Lower leg skin (tissue), 4 donors: ENCODE results near the gene DRD1. TPM values are rescaled to one million over a fixed set of nuclear protein-coding genes. Genes with fewer than 3 reads are reported as not detected.
"Not testable (repeated sequence)": the region's sequence is repeated elsewhere in the genome, so short reads cannot be mapped to it uniquely, and the experiment has no call there.

Source experiments
- DNase-seq, 2 donors: peaks; one replicate each; pipeline ENCODE4 v3.0.0-alpha.2; 2019; ENCODE audit warnings: low spot score in 2 of 2
- H3K4me3 ChIP-seq: fragments of 200-600 bp; sonication (generic); 2 replicates; pipeline ENCODE4 v1.5.1; 2017; ENCODE audit warnings: mild to moderate bottlenecking, low read depth; ENCODE audit not compliant: poor library complexity, severe bottlenecking
- CTCF ChIP-seq, 3 donors: fragments of 450-650 bp; IDR thresholded peaks; one replicate each; pipeline ENCODE4 v1.5.1; 2016; ENCODE audit warnings: antibody characterized with exemption in 3 of 3, mild to moderate bottlenecking in 3 of 3, moderate library complexity in 2 of 3
- POLR2A ChIP-seq, 2 donors: fragments of 450-650 bp; IDR thresholded peaks; one replicate each; pipeline ENCODE4 v1.6.1; 2016 to 2017; ENCODE audit warnings: antibody characterized with exemption in 2 of 2, mild to moderate bottlenecking in 1 of 2, moderate library complexity in 1 of 2
- WGBS, 2 donors: methylation state at CpG; one replicate each; pipeline ENCODE4 v1.1.5; 2018; 5-methylcytosine and 5-hydroxymethylcytosine counted together
- intact Hi-C: fragments of 100-400 bp; cut with DNase I; formaldehyde crosslinking; loops from one replicate; pipeline ENCODE4 v1.15.0; 2023; ENCODE audit warnings: low total_unique reads
- total RNA-seq, 4 donors: library from RNA; depleted of rRNA; stranded (reverse); fragments of >200 nt; gene quantifications; one replicate each; pipeline ENCODE4 v1.1.0, GENCODE V29; 2016

The DRD1 gene
- total RNA-seq, 4 donors from 2014 or later = 0.06 to 0.23 (median 0.15) TPM; not detected in 1

GRCh38 chr5:175463641-175464040, 19.7 kb upstream of the DRD1 start:
- H3K4me3 ChIP-seq = no peak overlapping the region
- TF ChIP-seq CTCF (IDR thresholded peaks at IDR 0.05) (no peak), POLR2A (IDR thresholded peaks at IDR 0.05) (no peak)
- 83 to 86% methylated on average over 3 of the region's 3 CpGs for WGBS, 2 donors
- intact Hi-C loops = no loop called here
- DNase-seq = no peak

GRCh38 chr5:175461370-175461769, 17.4 kb upstream of the DRD1 start:
- no peak for DNase-seq
- TF ChIP-seq POLR2A (IDR thresholded peaks at IDR 0.05) = no peak
- TF ChIP-seq CTCF (IDR thresholded peaks at IDR 0.05) = no peak
- 90 to 92% methylated on average over 13 of the region's 13 CpGs for WGBS, 2 donors
- no peak overlapping the region for H3K4me3 ChIP-seq
- intact Hi-C loops = no loop called here

- 83 to 91% methylated on average over 2 of the region's 2 CpGs for WGBS, 2 donors
- intact Hi-C loops = no loop called here
- H3K4me3 ChIP-seq = no peak overlapping the region
- no peak for DNase-seq
- TF ChIP-seq CTCF (IDR thresholded peaks at IDR 0.05) (no peak), POLR2A (IDR thresholded peaks at IDR 0.05) (no peak)
Observed at GRCh38 chr5:175460552-175460951, 16.6 kb upstream of the DRD1 start.

GRCh38 chr5:175460126-175460525, 16.1 kb upstream of the DRD1 start:
- DNase-seq = no peak
- no peak for TF ChIP-seq CTCF (IDR thresholded peaks at IDR 0.05)
- no peak for TF ChIP-seq POLR2A (IDR thresholded peaks at IDR 0.05)
- 35 to 37% methylated on average over 7 of the region's 7 CpGs for WGBS, 2 donors
- no peak overlapping the region for H3K4me3 ChIP-seq
- intact Hi-C loops = no loop called here

- no peak for TF ChIP-seq POLR2A (IDR thresholded peaks at IDR 0.05)
- TF ChIP-seq CTCF (IDR thresholded peaks at IDR 0.05) = no peak
- no peak overlapping the region for H3K4me3 ChIP-seq
- WGBS, 2 donors = 49 to 51% methylated on average over 1 of the region's 1 CpG
- intact Hi-C loops = no loop called here
- no peak for DNase-seq
Observed at GRCh38 chr5:175457466-175457865, 13.5 kb upstream of the DRD1 start.

- intact Hi-C loops = no loop called here
- TF ChIP-seq CTCF (IDR thresholded peaks at IDR 0.05) (no peak), POLR2A (IDR thresholded peaks at IDR 0.05) (no peak)
- no peak for DNase-seq
- 82 to 83% methylated on average over 11 of the region's 11 CpGs for WGBS, 2 donors
- H3K4me3 ChIP-seq = no peak overlapping the region
Observed at GRCh38 chr5:175456105-175456742, 12.2 kb upstream of the DRD1 start.

GRCh38 chr5:175454338-175454737, 10.4 kb upstream of the DRD1 start:
- 84 to 92% methylated on average over 5 of the region's 5 CpGs for WGBS, 2 donors
- intact Hi-C loops = not testable (repeated sequence)

More at GRCh38 chr5:175454338-175454737, 10.4 kb upstream of the DRD1 start:
- H3K4me3 ChIP-seq, DNase-seq: not testable (repeated sequence)
